Hematopoietic multipotent progenitor cell (in vitro differentiated cells): Measurements from ENCODE around the gene CNN1. TPM values are rescaled to one million over a fixed set of nuclear protein-coding genes. Genes with fewer than 3 reads are reported as not detected.

Source experiments
- DNase-seq, 3 donors: peaks; one replicate each; pipeline ENCODE4 v3.0.0-alpha.2; 2011 to 2015; ENCODE audit warnings: low read depth in 2 of 3, low spot score in 2 of 3
- total RNA-seq: library from RNA; depleted of rRNA; stranded (reverse); fragments of >200 nt; gene quantifications from one replicate; pipeline ENCODE4 v1.2.3, GENCODE V29; 2012

Gene CNN1
- under 0.01 TPM for total RNA-seq

DNA sequence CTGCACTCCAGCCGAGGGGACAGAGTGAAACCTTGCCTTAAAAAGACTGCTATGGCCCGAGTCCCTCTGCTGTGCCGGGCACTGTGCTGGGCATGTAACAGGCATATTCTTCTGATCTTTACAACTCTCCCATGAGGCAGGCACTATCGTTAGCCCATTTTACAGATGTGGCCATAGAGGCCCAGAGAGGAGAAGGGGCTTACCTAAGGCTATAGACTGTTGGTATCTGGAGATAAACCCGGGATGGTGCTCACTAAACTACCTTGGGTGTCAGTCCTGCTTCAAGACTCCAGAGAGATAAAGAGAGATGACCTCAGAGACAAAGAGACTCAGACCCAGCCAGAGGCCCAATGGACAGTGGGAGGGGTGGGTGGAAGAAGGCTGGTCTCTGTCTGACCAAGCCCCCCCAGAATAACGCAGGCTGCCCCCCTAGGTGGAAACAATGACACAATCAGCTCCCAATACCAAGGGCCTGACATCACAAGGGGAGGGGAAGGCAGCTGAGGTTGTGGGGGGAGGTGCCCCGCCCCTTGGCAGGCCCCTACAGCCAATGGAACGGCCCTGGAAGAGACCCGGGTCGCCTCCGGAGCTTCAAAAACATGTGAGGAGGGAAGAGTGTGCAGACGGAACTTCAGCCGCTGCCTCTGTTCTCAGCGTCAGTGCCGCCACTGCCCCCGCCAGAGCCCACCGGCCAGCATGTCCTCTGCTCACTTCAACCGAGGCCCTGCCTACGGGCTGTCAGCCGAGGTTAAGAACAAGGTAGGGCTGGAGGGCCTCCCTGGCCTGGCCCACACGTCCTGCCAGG, at the start of gene CNN1:
Gene CNN1, plus strand, starts transcription at position 620 of the 805 bp plus-strand sequence. Its CDS starts 77 bp downstream, at position 697.
- DNase-seq = peak in 2 of 3 donors; percentile 44 to 52

DNA sequence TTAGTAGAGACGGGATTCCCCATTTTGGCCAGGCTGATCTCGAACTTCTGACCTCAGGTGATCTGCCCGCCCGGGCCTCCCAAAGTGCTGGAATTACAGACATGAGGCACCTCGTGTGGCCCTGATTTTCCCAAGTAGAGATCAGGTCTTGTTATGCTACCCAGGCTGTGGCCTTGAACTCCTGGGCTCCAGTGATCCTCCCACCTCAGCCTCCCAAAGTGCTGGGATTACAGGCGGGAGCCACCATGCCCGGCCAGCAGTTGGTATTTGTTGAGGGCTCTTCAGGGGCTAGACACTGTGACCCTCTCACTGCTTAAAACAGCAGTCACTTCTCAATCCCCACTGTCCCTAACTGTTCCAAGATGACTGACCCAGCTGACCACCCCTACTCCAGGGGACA, 49.3 kb upstream of the CNN1 start:
- no peak for DNase-seq

DNA sequence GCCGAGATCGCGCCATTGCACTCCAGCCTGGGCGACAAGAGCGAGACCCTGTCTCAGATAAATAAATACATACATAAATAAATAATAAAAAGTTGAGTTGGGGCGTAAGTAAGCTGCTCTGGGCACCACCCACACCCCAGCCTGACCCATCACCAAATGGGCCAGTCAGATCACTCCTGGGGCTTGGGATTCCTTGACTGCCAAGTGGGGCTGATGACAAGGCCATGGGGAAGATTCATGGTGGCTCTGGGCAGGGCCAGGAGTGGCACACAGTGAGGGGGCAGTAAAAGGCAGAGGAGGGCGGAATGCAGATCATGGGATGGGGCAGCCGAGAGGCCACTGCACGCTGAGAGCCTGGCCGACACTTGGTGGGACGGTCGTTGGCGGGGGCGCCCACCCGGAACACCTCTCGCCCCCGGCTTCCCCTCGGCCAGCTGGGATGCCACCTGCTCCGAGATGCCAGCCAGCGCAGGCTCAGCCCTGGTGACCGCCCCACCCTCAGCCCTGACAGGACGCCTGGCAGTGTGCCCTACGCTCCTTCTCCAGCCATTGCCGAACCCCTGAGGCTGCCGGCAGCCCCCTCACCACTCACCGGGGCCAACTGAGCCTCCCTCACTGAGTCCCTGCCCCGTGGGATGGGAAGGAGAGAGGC, 43.9 kb upstream of the CNN1 start:
- DNase-seq = no peak

DNA sequence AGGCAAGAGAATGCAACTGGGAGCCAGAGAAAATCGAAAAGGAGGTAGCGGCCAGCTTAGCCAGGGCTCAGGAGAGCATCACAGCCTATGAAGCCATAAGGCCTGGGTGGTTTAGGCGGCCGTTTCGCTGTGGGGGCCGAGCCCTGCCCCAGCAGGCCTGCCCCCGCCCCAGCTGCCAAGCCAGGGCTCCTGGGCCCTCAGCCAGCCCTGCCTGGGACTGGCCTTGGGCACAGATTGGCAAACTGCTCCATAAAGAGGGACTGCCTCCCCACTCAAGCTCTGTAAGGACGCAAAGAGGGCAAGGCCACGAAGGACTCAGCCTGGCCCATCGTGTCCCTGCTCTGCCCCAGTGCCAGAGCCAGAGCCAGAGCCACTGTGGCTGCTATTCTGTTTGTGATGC, 43.2 kb upstream of the CNN1 start:
- DNase-seq = no peak

DNA sequence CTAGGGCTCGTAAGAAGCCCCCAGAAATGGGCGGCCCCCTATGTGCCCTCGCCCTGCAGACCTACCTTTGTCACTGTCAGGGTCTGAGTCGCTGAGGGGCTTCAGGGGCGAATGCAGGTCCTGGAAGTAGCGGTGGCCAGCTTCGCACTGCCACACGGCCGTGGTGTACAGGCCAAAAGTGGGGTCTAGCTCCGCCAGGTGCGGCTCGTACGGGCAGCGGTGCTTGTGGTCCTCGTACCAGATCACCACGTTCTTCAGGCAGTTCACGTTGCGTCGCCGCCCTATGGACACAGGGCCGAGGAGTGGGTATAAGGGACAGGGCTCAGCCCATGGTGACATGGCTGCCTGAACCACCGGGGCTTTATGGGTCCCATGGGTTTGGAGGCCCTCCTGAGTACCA, 42.8 kb upstream of the CNN1 start:
- DNase-seq = no peak

DNA sequence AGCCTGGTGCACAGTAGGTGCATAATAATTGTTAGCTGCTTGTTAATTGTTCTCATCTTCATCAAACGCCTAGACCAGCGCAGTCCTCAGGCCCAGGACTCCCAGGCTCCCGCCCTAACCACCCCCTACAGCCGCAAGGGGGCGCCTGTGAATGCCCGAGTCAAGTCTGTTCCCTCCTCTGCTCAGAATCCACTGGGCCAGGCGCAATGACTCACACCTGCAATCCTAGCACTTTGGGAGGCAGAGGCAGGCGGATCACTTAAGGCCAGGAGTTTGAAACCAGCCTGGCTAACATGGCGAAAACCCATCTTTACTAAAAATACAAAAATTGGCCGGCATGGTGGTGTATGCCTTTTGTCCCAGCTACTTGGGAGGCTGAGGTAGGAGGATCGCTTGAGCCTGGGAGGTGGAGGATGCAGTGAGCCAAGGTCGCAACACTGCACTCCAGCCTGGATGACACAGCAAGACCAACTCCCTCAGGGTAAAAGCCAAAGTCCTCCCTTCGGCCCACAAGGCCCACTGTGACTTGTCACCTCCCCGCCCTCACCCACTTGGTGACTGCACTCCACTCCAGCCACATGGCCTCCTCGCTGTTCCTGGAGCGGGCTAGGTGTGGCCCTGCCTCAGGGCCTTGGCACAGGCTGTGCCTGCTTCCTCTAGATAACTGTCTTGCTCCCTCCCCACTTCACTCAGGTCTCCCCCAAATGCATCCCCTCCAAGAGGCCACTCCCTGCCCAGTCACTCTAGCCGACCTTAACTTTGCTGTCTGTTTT, 42.1 kb upstream of the CNN1 start:
- peak in 2 of 3 donors; percentile 68 to 73 for DNase-seq

DNA sequence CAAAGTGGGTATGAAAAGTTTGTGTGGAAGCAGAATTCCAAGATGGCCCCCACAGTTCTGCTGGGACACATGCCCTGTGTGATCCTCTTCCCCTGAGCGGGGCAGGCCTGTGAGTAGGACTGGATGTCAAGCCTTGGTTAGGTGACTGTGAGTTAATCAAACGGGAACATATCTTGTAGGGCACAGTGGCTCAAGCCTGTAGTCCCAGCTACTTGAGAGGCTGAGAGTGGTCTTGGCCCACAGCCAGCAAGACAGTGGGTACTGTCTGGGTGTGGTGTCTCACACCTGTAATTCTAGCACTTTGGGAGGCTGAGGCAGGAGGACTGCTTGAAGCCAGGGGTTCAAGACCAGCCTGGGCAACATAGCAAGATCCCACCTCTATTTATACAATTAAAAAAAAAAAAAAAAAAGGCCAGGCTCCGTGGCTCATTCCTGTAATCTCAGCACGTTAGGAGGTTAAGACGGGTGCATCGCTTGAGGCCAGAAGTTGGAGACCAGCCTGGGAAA, 39.4 kb upstream of the CNN1 start:
- no peak for DNase-seq

DNA sequence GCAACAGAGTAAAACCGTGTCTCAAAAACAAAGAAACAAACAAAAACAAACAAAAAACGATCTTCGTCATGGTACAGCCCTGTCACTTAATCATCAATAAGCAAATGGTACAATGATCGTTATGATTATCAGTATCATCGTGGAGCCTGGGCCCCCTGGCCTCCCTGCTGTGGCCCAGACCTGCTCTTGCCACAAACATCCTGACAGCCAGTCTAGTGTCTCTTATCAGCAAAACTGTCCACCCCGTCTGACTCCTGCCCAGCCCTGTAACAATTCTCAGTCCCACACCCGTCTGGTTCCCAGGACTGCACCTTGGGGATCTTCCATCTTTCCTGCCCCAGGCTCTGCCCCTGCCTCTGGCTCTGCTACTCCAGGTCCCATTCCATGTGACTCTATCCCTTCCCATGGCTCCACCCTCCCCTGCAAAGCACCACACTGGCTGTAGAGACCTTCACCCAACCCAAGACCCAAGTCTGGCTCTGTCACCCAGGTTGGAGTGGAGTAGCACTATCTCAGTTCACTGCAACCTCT, 38.7 kb upstream of the CNN1 start:
- no peak for DNase-seq

DNA sequence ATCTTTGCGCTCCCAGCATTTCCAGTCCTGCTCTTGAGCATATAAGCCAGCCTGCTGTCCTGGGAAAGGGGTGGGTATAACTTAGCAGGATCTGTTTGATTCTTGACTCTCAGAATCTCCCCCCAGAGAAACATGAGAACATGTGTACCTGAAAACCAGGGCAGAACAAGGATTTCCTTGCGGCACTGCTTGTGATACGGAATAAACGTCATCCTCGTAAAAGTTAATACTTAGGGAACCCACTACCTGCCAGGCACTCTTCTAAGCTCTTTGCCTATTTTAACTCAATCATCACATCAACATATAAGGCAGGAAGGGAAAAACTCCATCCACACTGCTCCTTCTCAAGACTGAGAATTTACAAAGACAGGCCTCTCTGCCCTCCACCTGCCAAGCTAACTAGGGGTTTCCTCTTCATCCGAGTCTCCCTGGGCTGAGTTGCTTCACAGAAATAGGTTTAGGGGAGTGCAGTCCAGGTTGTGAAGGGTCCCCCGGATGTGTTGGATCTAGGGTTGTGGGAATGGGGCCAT, 34.1 kb upstream of the CNN1 start:
- DNase-seq = no peak

DNA sequence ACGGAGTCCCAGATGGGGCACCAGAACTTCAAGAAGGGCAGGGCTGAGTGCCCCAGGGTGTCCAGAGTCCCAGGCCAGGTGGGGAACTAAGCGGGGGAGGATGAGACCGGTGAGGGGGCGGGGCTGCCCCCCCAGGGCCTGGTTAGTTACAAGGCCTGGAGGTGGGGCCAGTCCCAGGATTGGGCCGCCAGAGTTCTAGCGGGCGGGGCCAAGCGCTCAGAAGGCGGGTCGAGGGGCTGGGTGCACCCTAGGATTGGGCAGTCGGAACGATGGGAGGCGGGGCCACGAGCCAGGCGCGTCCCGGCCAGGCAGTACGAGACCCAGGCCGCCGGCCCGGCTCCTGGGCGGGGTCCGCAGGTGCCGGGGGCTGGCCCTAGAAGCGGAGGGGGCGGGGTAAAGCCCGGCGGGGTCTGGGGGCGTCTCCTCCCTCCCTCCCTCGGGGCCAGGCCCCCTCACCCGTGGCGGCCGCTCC, 33.6 kb upstream of the CNN1 start:
- DNase-seq = peak; percentile 81 to 97 (median 96)

DNA sequence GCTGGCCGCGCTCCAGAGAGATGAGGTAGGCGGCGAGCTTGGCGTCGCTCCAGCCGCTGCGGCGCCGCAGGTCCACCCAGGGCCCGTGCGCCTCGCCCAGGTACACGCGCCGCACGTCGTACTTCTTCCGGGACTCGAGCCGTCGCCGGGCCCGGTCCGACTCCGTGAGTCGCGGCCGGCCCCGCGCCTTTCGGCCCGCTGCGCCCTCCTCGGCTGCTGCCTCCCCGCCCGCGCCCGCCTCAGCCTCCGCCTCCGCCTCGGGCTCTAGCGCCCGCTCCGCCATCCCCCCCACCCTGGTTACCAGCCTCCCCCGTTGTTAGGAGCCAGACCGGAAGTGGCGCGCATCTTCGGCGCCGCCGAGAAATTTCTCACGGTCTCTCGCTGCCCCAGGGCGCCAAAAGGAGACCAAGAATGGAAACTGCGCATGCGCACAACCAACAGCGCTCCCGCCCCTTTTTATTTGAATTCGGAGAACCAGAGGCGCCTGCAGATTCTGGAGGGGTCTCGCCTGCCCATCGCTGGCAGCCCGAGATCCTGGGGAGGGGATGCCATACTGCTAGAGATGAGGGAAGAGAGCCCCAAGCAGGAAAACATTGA, 33.0 kb upstream of the CNN1 start, which contains the start of gene ZNF653:
Gene ZNF653, minus strand, starts transcription at position 336 of the 597 bp plus-strand sequence. Its CDS starts 53 bp downstream, at position 283.
- DNase-seq = peak; percentile 93 to 98 (median 96)

DNA sequence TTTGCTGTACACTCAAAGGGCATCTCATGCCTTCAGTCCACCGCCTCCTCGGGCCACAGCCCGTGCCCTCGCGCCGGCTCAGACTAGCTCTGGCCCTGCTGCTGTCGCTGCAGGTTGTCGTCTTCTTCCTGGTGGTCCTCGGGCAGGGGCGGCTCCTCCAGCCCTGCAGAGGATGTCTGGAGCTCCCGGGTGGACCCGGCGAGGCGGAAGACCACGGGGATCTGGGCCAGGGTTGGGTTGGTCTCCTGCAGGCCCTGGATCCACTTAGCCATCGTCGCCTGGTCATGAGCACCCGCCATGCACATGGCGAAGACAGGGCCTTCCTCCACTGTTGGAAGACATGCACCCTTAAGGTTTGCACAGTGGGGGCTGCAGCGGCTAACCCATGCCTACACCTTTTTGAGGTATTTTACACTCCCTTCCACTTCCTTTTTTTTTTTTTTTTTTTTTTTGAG, 32.5 kb upstream of the CNN1 start:
- DNase-seq = no peak

DNA sequence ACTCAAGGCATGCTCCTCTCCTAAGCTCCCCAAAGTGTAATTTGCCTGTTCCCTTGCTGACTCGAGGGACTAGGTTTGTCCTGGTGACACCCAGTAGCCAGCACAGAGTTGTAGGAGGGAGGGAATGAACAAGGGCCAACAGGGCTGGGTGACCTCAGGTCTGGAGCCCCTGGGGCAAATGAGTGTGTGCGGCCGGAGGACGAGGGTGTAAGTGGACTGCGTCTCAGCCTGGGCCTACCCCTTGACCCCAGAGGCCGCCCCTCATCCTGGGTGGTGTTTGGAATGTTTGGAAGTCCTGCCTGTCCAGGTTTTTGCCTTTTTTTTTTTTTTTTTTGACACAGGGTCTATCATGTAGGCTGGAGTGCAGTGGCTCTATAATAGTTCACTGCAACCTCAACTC, 31.7 kb upstream of the CNN1 start:
- no peak for DNase-seq

DNA sequence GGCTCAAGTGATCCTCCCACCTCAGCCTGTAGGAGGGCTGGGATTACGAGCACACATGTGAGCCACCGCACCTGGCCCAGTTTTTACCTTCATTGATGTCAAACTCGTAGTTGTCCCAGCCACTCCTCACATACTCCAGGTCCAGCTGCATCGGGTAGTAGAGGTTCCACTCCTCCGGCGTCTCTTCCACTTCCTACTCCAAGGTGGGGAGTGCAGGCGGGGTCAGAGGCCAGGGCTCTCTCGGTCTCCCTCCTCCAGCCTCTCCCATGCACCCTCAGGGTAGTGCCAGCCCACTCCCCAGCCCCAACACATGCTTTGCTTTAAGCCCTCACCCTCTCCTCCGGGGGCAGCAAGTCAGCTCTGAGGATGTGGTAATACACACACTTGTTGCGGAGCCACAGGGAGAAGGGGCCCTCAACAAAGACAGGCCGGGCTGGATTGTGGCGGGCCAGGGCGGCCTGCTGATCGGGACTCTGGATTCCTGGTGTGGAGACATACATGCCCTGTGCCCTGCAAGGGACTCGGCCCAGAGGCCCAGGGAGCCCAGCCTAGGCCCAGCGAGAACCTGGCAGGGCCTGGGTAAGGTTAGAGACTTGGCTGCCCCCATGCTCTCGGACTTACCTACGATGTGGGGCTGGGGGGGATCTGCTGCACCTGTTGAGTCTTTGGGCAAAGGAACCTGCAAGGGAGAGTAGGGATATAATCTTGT, 31.1 kb upstream of the CNN1 start:
- no peak for DNase-seq

DNA sequence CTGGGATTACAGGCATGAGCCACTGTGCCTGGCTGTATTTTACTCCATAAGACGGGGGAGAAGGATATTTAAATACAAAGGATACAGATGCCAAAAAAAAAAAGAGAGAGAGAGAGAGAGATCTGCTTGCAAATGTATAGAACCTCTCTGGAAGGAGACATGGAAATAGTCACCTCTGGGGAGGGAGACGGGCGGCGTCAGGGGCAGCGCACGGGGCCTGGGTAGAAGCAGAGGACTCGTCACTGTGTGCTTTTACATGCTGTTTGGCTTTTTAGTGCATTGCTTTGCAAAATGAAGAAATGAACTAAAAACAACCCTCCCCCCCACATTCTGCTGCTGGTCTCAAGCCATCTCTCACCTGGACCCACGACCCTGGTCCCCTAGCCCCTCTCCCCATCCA, 28.2 kb upstream of the CNN1 start:
- no peak for DNase-seq

DNA sequence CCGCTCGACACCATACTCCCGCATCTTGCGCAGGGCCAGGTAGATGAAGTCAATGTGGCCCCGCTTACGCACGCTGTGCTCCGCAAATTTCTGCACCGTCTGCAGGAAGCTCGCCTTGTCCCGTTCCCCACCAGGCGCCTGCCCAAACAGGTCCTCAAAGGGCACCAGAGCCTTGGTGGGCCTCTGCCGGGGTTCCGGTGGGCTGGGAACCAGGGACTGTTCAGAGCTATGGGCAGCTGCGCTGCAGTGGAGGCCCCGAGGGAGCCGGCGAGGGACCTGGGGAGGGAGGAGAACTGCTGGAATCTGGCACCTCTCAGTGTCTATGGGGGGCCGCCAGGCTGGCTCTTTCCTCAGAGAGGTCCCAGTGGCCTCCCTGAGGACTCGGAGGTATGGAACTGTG, 24.7 kb upstream of the CNN1 start:
- DNase-seq = no peak

DNA sequence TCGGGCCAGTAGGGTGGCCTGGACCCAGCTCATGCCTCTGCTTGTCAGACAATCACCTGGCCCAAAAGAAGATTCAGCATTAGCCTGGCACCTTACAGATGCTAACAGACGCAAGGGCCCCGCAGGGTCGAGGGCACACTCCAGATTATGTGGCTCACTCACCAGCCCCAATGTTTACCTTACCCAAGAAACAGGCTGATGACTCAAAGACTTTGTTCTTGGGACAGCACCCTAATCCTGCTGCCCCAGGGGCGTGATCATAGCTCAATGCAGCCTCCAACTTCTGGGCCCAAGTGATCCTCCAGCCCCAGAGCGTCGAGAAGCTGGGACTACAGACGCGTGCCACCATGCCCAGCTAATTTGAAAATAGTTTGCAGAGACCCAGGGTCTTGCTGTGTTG, 19.5 kb upstream of the CNN1 start:
- no peak for DNase-seq

DNA sequence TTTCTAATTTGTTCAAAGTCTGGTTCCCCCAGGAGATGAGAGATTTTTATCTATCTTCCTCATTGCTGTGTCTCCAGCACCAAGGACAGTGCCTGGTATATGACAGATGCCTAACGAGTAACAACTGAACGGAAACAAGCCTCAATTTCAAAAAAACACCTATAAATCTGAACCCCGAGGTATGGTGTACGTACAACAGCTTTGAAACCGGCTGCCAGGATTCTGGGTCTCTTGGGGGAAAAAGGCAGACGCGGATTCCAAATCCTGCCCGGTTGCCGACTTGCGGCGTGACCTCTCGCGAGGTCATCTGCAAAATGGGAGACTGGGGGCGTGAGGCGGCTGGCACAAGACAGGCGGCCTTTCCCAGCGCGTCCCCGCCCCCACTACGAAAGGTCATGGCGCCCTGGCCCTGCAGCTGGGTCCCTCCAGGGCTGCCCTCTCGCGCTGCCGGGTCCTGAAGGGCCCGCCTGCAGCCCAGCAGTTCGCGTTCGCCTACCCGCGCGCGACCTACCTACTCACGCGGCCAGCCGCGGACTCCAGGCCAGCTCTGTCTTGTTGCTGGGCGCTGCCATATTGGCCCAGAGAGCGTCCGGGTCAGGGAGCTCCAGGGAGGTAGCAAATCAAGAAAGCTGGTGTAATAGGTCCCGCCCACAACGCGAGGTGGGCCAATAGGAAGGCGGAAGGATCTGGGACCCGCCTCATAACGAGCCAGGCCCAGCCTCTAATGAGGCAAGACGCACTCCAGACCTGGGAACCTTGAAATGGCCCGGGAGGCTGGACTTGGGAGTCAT, 9.9 kb upstream of the CNN1 start, which contains the start of gene ECSIT:
Gene ECSIT, minus strand, starts transcription at position 584 of the 791 bp plus-strand sequence. CDS start 9,964 bp downstream, outside the sequence.
- DNase-seq = peak; percentile 74 to 98 (median 97)
